ENCODE data around the gene TRPM5.

The TRPM5 gene

DNA sequence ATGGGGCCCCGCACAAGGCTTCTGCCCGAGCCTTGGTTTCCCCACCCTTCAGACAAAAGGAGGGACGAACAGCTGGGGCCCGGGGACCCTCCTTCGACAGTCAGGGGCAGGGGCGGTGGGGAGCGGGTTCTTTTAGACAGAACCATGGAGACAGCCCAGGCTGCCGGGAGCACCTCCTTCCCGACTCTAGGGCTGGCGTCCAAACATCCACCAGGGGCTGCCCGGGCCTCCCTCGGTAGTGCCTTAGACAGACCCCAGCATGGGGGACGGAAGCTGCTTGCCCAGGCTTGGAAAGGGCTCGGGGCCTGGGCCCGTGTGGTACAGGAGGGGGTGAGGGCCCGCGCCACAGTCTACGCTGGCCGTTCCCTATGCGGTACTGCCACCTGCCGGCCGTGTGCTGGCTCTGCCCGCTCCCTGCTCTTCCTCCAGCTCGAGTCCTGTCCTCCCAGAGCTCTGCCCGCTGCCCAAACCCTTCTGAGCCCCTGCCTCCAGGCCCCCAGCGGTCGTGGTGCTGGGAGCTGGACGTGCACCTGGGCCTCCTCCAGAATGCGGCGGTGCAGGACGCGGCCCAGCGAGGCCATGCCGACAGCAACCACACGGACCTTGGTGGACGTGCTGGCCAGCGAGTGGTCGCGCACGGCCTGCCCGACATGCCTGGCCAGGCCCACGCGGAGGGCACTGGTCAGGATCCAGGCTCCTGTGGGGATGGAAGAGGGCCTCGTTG, 23.6 kb downstream of the TRPM5 start:
- DNase-seq (ENCODE audit: low read depth) = no peak

DNA sequence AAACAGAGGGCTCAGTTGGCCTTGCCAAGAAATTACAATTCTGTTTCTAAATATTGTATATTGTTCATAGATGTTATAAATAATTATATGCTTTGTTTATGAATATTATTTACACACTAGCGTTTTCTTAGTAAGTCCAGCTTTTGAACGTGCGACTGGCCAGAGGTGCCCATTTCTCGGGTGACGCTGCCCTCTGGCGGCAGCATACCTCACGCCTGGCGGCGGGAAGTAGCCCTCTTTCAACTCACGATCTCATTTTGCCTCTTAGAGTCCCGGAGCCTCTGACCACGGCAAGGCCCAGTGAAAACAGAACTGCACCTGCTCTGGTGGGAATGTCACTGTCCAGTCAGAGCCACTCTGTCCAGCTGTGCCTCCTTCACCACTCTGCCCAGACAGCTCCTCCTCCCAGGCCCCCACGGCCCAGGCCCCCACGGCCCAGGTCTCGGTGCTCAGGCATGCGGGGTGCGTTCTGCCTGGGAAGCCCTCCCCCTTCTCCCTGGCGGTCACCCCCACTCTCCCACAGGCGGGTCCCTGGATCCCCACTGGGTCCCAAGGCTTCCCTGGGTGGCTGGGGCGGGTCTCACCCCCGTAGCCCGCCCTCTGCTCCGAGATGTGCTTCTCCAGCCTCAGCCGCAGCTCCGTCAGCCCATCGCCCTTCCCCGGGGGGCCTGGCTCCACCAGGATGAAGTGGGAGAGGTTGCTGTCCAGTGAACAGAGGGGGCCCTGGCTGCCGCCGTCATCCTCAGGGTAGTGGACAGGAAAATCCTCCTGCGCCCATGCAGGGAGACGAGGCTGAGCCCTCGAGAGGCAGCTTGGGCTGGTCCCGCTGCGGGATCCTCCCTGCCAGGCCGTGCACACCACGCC, 24.4 kb downstream of the TRPM5 start:
- DNase-seq (ENCODE audit: low read depth) = peak; percentile 29

GRCh38 chr11:2418693-2419360, 25.5 kb downstream of the TRPM5 start:
- no peak for DNase-seq (ENCODE audit: low read depth)

- no peak for DNase-seq (ENCODE audit: low read depth)
Observed at GRCh38 chr11:2417856-2418692, 26.2 kb downstream of the TRPM5 start.

- no peak for DNase-seq (ENCODE audit: low read depth)
Observed at GRCh38 chr11:2416765-2417164, 27.5 kb downstream of the TRPM5 start.

- no peak for DNase-seq (ENCODE audit: low read depth)
Observed at GRCh38 chr11:2415601-2416380, 28.5 kb downstream of the TRPM5 start.

GRCh38 chr11:2415171-2415570, 29.1 kb downstream of the TRPM5 start:
- DNase-seq (ENCODE audit: low read depth) = no peak

DNA sequence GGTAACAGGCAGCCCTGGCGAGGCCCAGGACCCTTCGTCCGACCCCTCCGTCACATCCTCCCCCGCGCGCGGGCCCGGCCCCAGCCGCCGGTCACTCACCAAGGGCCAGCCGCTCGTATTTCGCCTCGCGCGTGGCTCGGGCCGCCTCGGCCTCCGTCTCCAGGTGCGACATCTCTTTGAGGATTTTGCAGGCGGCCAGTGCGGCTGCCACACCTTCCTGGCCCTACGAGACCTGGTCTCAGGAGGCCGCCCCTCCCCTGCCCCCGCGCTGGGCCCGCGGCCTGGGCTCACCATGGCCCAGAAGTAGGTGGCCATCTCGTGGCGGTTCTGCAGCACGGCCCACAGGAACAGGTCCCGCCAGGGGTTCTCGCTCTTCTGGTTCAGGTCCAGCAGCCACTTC, 29.7 kb downstream of the TRPM5 start:
- no peak for DNase-seq (ENCODE audit: low read depth)

- no peak for DNase-seq (ENCODE audit: low read depth)
Observed at GRCh38 chr11:2413742-2414579, 30.4 kb downstream of the TRPM5 start.

DNA sequence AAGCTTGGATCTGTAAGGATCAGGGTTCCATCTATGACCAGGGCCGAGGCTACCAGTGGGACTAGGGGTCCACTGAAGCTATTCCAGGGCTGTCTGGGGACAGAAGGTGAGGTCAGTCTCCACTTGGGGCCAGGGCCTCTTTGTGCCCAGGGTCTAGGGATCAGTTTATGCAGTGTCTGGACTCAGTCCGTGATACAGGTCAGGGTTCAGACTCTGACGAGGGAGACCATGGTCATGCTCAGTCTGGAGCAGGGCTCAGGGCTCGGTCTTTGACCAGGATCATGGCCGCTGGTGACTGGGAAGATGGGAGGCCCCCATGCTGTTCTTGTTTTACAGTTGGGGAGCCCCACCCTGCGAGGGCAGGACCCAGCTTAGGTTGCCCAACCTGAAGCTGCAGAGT, 32.0 kb downstream of the TRPM5 start:
- no peak for DNase-seq (ENCODE audit: low read depth)

DNA sequence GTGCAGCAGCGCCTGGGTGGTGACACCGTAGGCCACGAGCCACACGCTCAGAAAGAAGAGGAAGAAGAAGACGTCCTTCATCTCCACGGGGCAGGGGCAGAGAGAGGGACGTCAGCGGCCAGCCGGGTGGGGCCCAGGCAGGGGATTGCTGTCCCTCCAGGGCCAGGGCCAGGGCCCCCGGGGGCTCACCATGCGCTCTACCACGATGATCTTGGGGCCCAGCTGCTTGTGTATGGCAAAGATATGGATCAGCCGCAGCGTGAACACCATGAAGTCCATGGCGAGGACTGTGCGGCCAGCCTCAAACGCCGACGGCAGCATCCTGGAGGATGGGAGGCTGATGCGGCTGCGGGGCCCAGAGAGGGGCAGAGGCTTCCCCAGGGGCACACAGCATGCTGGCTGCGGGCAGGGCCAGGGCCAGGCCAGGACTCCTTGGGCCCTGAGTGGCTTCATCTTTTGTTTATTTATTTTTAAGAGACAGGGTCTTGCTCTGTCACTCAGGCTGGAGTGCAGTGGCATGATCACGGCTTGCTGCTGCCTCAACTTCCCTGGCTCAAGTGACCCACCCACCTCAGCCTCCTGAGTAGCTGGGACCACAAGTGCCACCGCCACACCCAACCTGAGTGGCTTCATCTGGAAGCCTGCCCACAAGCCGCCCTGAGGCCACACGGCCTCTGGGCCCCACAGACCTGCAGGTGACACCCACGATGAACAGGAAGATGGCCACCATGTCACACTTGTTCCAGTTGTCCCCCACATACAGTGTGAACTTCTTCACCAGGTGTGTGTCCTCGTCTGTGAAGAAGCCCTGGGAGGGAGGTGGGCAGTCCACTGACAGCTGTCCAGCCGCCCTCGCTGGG, 32.6 kb downstream of the TRPM5 start:
- DNase-seq (ENCODE audit: low read depth) = no peak

GRCh38 chr11:2410616-2411015, 33.7 kb downstream of the TRPM5 start:
- no peak for DNase-seq (ENCODE audit: low read depth)

DNA sequence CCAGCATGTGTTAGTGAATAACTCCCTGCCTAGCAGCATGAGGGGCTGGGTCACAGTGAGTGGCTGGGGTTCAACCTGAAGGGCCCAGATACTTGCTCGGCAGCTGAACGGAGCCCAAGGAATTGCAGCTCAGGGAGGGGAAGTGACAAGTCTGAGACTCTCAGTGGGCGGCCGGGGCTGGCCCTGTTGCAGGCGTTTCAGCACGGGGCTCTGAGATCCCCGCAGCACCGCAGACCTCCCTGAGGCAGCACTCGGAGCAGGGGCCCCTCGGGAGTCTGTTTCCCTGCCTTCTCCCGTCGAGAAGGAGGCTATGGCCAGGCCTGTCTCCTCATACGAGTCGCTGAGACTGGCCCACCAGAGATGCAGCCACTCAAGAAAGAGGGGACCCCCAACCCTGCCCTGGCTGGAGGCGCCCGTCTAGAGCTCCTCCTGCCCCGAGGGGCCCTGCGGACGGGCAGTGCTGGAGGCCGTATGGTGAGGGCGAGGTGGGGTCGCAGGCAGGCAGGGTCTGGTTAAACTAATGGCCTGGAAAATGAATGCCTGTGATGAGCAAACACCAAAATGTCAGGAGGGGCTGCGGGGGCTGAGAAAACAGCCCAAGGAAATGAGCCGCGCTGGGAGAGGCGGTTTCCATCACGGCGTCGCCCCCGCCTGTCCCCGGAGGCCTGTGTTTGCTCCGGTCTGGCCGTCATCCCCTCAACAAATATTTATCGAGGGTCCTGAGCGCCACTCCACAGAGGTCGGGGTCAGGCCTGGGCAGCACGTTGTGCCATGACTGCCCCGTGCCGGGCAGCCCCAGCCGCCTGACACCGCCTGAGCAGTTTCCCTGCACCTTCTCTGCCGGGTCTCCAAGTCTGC, 34.5 kb downstream of the TRPM5 start:
- DNase-seq (ENCODE audit: low read depth) = no peak

GRCh38 chr11:2409126-2409525, 35.2 kb downstream of the TRPM5 start:
- DNase-seq (ENCODE audit: low read depth) = no peak

GRCh38 chr11:2408671-2409070, 35.6 kb downstream of the TRPM5 start:
- no peak for DNase-seq (ENCODE audit: low read depth)

DNA sequence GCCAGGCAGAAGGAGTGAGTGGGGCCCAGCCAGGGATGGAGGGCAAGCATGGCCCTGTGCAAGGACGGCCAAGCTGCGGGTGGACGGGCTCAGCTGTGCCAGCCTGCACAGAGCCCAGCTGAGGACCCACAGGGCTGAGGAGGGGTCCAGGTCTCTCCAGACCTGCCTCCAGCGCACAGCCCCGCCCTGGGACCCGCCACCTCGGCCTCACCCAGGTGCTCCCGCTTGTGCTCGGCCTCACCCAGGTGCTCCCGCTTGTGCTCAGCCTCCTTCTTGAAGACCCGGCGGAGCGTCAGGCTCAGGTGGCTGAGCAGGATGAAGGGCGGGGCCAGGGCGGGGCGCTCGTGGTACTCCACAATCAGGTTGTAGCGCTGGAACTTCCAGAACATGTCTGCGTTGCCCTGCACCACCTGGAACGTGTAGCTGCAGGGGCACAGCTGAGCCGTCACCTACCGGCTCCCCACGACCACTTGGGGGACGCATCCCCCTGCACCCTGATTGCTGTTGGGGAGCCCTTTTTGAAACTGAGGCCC, 37.4 kb downstream of the TRPM5 start:
- DNase-seq (ENCODE audit: low read depth) = no peak

GRCh38 chr11:2406451-2406850, 37.9 kb downstream of the TRPM5 start:
- DNase-seq (ENCODE audit: low read depth) = no peak

GRCh38 chr11:2404735-2405196, 39.5 kb downstream of the TRPM5 start:
- DNase-seq (ENCODE audit: low read depth) = no peak
